RWPE1 (cell line): ENCODE results near the gene SEMA5A.

Experiments
- CTCF ChIA-PET: fragments of 350-600 bp; sonication (Branson Sonifier 250); formaldehyde crosslinking; extraction: SDS; loops from one replicate; lab custom pipeline; 2021; lab: Yijun Ruan, JAX
- POLR2A ChIA-PET: fragments of 400-600 bp; formaldehyde crosslinking; extraction: SDS; loops from one replicate; lab custom pipeline; 2020; ENCODE audit warnings: antibody characterized with exemption; ENCODE audit not compliant: low non-redundant PET; lab: Yijun Ruan, JAX
- DNase-seq: peaks from one replicate; pipeline ENCODE4 v3.0.0; 2012; ENCODE audit warnings: low spot score
- H3K27ac ChIP-seq: fragments of 450-650 bp; 2 replicates; pipeline ENCODE4 v1.5.1; 2017
- CTCF ChIP-seq: fragments of 450-650 bp; conservative IDR thresholded peaks from 2 replicates; pipeline ENCODE4 v1.5.1; 2017; ENCODE audit warnings: low read depth, mild to moderate bottlenecking

SEMA5A gene

GRCh38 chr5:9302218-9302617, 243.7 kb downstream of the SEMA5A start:
- no peak for DNase-seq
- ChIA-PET POLR2A (no interaction called here), CTCF (no interaction called here)
- H3K27ac ChIP-seq, result no peak overlapping the region
- TF ChIP-seq CTCF, result no peak

- no peak for DNase-seq
- ChIA-PET POLR2A (no interaction called here), CTCF (no interaction called here)
- no peak for TF ChIP-seq CTCF
- no peak overlapping the region for H3K27ac ChIP-seq
Measured at GRCh38 chr5:9301200-9301599, 244.7 kb downstream of the SEMA5A start.

GRCh38 chr5:9297134-9297533, 248.7 kb downstream of the SEMA5A start:
- H3K27ac ChIP-seq, result no peak overlapping the region
- CTCF ChIA-PET, result no interaction called here
- POLR2A ChIA-PET, result no interaction called here
- TF ChIP-seq CTCF, result no peak
- DNase-seq, result no peak

- TF ChIP-seq CTCF, result no peak
- CTCF ChIA-PET, result no interaction called here
- no peak overlapping the region for H3K27ac ChIP-seq
- no peak for DNase-seq
- POLR2A ChIA-PET, result no interaction called here
Measured at GRCh38 chr5:9295466-9295801, 250.4 kb downstream of the SEMA5A start.

- DNase-seq, result no peak
- ChIA-PET CTCF (no interaction called here), POLR2A (no interaction called here)
- TF ChIP-seq CTCF, result no peak
- H3K27ac ChIP-seq, result no peak overlapping the region
Measured at GRCh38 chr5:9294793-9295465, 250.9 kb downstream of the SEMA5A start.

GRCh38 chr5:9288234-9288633, 257.6 kb downstream of the SEMA5A start:
- ChIA-PET POLR2A (no interaction called here), CTCF (no interaction called here)

More at GRCh38 chr5:9288234-9288633, 257.6 kb downstream of the SEMA5A start:
- no peak for DNase-seq
- no peak for TF ChIP-seq CTCF
- H3K27ac ChIP-seq, result no peak overlapping the region
